Mesenchymal stem cell (in vitro differentiated cells and primary cell): ENCODE data around the gene MED12L.

Experiments
- DNase-seq: peaks from one replicate; pipeline ENCODE4 v3.0.0-alpha.2; 2013
- H2AFZ ChIP-seq: one replicate; pipeline ENCODE4 v1.6.1; 2013; ENCODE audit warnings: low read depth, mild to moderate bottlenecking, control low read depth, inconsistent platforms, low read length, moderate library complexity
- H2AK5ac ChIP-seq: 2 replicates; pipeline ENCODE4 v1.6.1; 2013; ENCODE audit warnings: low read length, moderate library complexity, mild to moderate bottlenecking, inconsistent platforms; ENCODE audit not compliant: severe bottlenecking
- H2BK120ac ChIP-seq: one replicate; pipeline ENCODE4 v1.6.1; 2013; ENCODE audit warnings: low read depth, mild to moderate bottlenecking, inconsistent platforms, low read length, moderate library complexity
- H2BK12ac ChIP-seq, 2 experiments: one replicate each; pipeline ENCODE4 v1.6.1; 2013; ENCODE audit warnings: inconsistent platforms in 2 of 2, low read length in 2 of 2, mild to moderate bottlenecking in 2 of 2, moderate library complexity in 2 of 2, control low read depth in 1 of 2
- H2BK15ac ChIP-seq: one replicate; pipeline ENCODE4 v1.6.1; 2013; ENCODE audit warnings: mild to moderate bottlenecking, low read depth, inconsistent platforms; ENCODE audit not compliant: poor library complexity, severe bottlenecking
- H2BK5ac ChIP-seq: 2 replicates; pipeline ENCODE4 v1.6.1; 2013; ENCODE audit warnings: low read depth, mild to moderate bottlenecking, low read length, control low read depth, inconsistent platforms; ENCODE audit not compliant: poor library complexity, severe bottlenecking
- H3K14ac ChIP-seq, 2 experiments: one replicate each; pipeline ENCODE4 v1.6.1; 2013; ENCODE audit warnings: inconsistent platforms in 2 of 2, low read length in 2 of 2, control low read depth in 1 of 2, mild to moderate bottlenecking in 1 of 2, moderate library complexity in 1 of 2
- H3K18ac ChIP-seq, 2 experiments: one replicate each; pipeline ENCODE4 v1.6.1; 2013; ENCODE audit warnings: inconsistent platforms in 2 of 2, low read length in 2 of 2, control low read depth in 1 of 2, low read depth in 1 of 2, mild to moderate bottlenecking in 1 of 2
- H3K23ac ChIP-seq, 2 experiments: one replicate each; pipeline ENCODE4 v1.6.1; 2013; ENCODE audit warnings: inconsistent platforms in 2 of 2, low read length in 2 of 2, mild to moderate bottlenecking in 2 of 2, moderate library complexity in 2 of 2, control low read depth in 1 of 2
- H3K27ac ChIP-seq: 2 replicates; pipeline ENCODE4 v1.5.1; 2013; ENCODE audit warnings: mild to moderate bottlenecking, moderate library complexity, low read length, control low read depth, inconsistent platforms; ENCODE audit not compliant: poor library complexity, severe bottlenecking
- H3K27me3 ChIP-seq, 2 experiments: 2 replicates each; pipeline versions ENCODE4 v1.6.1 to v1.7.0; 2013; ENCODE audit warnings: low read length in 2 of 2, mild to moderate bottlenecking in 2 of 2, moderate library complexity in 2 of 2, control low read depth in 1 of 2, inconsistent platforms in 1 of 2; ENCODE audit not compliant: control insufficient read depth in 1 of 2, insufficient read depth in 1 of 2
- H3K36me3 ChIP-seq, 2 experiments: 2 replicates each; pipeline versions ENCODE4 v1.6.1 to v1.7.0; 2013; ENCODE audit warnings: low read length in 2 of 2, control low read depth in 1 of 2, inconsistent platforms in 1 of 2, low read depth in 1 of 2, mild to moderate bottlenecking in 1 of 2; ENCODE audit not compliant: insufficient read depth in 2 of 2, control insufficient read depth in 1 of 2
- H3K4ac ChIP-seq, 2 experiments: one replicate each; pipeline ENCODE4 v1.6.1; 2013; ENCODE audit warnings: inconsistent platforms in 2 of 2, low read length in 2 of 2, mild to moderate bottlenecking in 2 of 2, moderate library complexity in 2 of 2, control low read depth in 1 of 2, low read depth in 1 of 2
- H3K4me1 ChIP-seq: 2 replicates; pipeline ENCODE4 v1.6.1; 2013; ENCODE audit warnings: low read depth, low read length, control low read depth; ENCODE audit not compliant: control insufficient read depth, insufficient read depth
- H3K4me2 ChIP-seq: 2 replicates; pipeline ENCODE4 v1.6.1; 2013; ENCODE audit warnings: low read length, mild to moderate bottlenecking, inconsistent platforms; ENCODE audit not compliant: poor library complexity, severe bottlenecking
- H3K4me3 ChIP-seq, 2 experiments: 2 replicates each; pipeline versions ENCODE4 v1.5.1 to v1.7.0; 2013; ENCODE audit warnings: low read length in 2 of 2, mild to moderate bottlenecking in 2 of 2, control low read depth in 1 of 2, low read depth in 1 of 2; ENCODE audit not compliant: insufficient read depth in 1 of 2
- H3K79me1 ChIP-seq: replicated peaks from 2 replicates; pipeline ENCODE4 v1.6.1; 2013; ENCODE audit warnings: mild to moderate bottlenecking, control low read depth, low read length, inconsistent platforms; ENCODE audit not compliant: poor library complexity, severe bottlenecking
- H3K9ac ChIP-seq: 2 replicates; pipeline ENCODE4 v1.7.0; 2013; ENCODE audit warnings: mild to moderate bottlenecking, low read length, moderate library complexity
- H3K9me3 ChIP-seq: 2 replicates; pipeline ENCODE4 v1.7.0; 2013; ENCODE audit warnings: mild to moderate bottlenecking, low read length; ENCODE audit not compliant: control insufficient read depth
- H4K8ac ChIP-seq: one replicate; pipeline ENCODE4 v1.6.1; 2013; ENCODE audit warnings: inconsistent platforms, mild to moderate bottlenecking, low read length, moderate library complexity
- H4K91ac ChIP-seq: one replicate; pipeline ENCODE4 v1.6.1; 2013; ENCODE audit warnings: mild to moderate bottlenecking, low read length, inconsistent platforms
- WGBS: methylation state at CpG from one replicate; pipeline ENCODE4 v1.1.7; 2013; ENCODE audit warnings: mixed read lengths; 5-methylcytosine and 5-hydroxymethylcytosine counted together

Gene MED12L

DNA sequence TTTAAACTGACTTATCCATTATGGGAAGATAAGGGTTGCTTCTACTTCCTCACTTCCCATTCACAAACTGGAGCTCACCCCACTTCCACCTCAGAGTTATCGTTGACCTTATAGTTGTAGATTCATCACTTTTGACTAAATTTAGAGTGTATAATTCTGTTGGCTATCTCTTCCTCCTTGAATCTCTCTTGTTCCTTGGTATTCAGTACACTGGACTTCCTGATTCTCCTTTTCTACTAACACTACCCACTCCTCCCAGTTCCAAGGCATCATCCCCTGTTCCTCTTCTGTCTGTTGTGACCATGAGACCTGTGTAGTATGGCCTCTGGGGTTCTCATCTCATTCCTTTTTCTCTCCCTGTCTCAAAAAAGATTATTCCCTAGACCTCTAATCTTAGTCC lies 237.0 kb downstream of the MED12L start:
- Histone ChIP-seq H3K14ac (no peak overlapping the region), H2AK5ac (no peak overlapping the region), H3K4me3 (no peak overlapping the region), H2AFZ (no peak overlapping the region), H3K9me3 (no peaks in the 10 kb centered on the region), H3K4me1 (no peaks in the 10 kb centered on the region), H3K9ac (no peak overlapping the region), H3K4ac (no peak overlapping the region), H2BK15ac (no peak overlapping the region), H3K23ac (no peak overlapping the region), H2BK12ac (no peak overlapping the region), H4K8ac (no peak overlapping the region), H2BK5ac (no peak overlapping the region), H3K79me1 (no peaks in the 10 kb centered on the region), H3K18ac (no peak overlapping the region), H3K27ac (no peak overlapping the region), H3K27me3 (no peaks in the 10 kb centered on the region), H3K36me3 (no peaks in the 10 kb centered on the region), H4K91ac (no peak overlapping the region), H3K4me2 (no peak overlapping the region), H2BK120ac (no peak overlapping the region)
- no peak for DNase-seq
- no CpG with 5 or more reads among the region's 1 CpG for WGBS

DNA sequence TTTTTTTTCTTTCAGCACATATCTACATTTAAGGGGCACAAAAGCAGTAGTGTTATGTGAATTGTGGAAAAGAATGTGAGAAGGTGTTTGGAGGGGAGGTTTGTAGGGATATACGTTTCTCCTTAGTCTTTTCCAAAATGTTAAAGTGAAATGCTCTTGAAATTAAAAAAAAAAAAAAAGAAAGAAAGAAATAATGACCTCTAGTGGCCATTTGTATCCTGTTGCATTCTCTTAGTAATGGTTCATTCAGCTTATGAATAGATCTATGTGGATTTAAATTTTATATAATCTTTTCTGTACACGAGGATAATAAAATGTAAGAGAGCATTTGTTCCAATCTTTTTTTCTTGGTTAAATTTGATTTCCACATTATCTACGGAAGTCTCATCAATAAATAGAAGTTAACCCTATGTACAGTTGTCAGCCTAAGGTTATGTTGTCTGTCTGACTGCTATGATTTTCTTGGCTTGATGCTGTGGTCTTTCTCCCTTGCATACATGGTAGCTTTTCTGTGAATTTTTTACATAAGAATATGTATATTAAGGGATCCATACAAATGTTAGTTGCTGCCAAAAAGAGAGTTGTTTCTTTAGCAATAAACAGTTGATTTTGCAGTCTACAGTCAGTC lies 242.2 kb downstream of the MED12L start:
- H3K9ac ChIP-seq: peak overlapping the region; percentile 47
- H3K4ac ChIP-seq: no peak overlapping the region
- H3K4me1 ChIP-seq: peaks cover 1% of the 10 kb centered on the region
- no peak overlapping the region for H2BK12ac ChIP-seq
- no peak overlapping the region for H3K4me2 ChIP-seq
- H2BK15ac ChIP-seq: no peak overlapping the region
- no peak overlapping the region for H3K14ac ChIP-seq
- no peak overlapping the region for H2BK120ac ChIP-seq
- H2AFZ ChIP-seq: no peak overlapping the region
- H4K91ac ChIP-seq: no peak overlapping the region
- DNase-seq: peak; percentile 33
- H4K8ac ChIP-seq: no peak overlapping the region
- no peaks in the 10 kb centered on the region for H3K9me3 ChIP-seq
- H3K18ac ChIP-seq: no peak overlapping the region
- H3K27me3 ChIP-seq: no peaks in the 10 kb centered on the region
- H3K36me3 ChIP-seq: no peaks in the 10 kb centered on the region
- H2AK5ac ChIP-seq: no peak overlapping the region
- H3K4me3 ChIP-seq: no peak overlapping the region
- H3K27ac ChIP-seq: no peak overlapping the region
- no peak overlapping the region for H2BK5ac ChIP-seq
- no peak overlapping the region for H3K23ac ChIP-seq
- no CpG with 5 or more reads among the region's 3 CpGs for WGBS
- no peaks in the 10 kb centered on the region for H3K79me1 ChIP-seq

DNA sequence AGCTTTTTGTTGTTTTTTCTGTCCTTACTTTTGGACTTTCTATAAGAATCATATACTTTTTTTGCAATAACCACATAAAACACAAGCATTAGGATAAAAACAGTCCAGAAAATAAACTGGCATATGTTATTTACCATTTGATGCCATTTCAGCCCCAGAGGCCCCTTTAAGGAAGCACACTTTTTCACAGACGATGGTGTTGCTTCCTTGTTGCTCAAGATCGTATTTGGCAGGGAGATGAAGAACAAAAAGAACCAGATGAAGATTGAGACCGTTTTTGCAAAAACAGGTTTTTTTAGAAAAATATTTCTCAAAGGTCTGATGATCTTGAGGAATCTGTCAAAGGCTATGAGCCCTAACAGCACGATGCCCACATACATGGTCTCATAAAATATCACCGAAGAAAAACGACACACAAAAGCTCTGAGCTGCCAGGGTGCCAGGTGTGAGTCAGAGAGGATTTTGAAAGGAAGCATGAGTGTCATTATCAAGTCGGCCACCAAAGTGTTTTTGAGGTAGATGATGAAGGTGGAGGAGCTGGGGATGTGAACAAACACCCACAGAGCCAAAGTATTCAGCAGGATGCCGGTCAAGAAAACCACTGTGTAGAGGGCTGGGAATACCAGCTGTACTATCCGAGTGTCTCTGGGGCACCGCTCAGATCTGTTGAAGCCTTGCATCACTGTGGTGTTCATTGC lies 243.0 kb downstream of the MED12L start:
- peak overlapping the region; percentile 19 for H3K4me2 ChIP-seq
- no peak overlapping the region for H2AFZ ChIP-seq
- no peak overlapping the region for H2BK5ac ChIP-seq
- H3K18ac ChIP-seq: no peak overlapping the region
- peak overlapping the region; percentile 47 for H3K9ac ChIP-seq
- peak overlapping the region in 1 of 2 experiments; percentile 34 for H3K4me3 ChIP-seq
- no peak overlapping the region for H3K14ac ChIP-seq
- H4K8ac ChIP-seq: no peak overlapping the region
- 89% methylated on average over 10 of the region's 10 CpGs for WGBS
- no peak overlapping the region for H3K23ac ChIP-seq
- H3K4me1 ChIP-seq: peaks cover 1% of the 10 kb centered on the region
- no peak overlapping the region for H2AK5ac ChIP-seq
- no peak overlapping the region for H4K91ac ChIP-seq
- no peaks in the 10 kb centered on the region for H3K9me3 ChIP-seq
- no peak overlapping the region for H2BK15ac ChIP-seq
- H2BK120ac ChIP-seq: no peak overlapping the region
- no peak overlapping the region for H3K4ac ChIP-seq
- H3K36me3 ChIP-seq: no peaks in the 10 kb centered on the region
- no peaks in the 10 kb centered on the region for H3K79me1 ChIP-seq
- DNase-seq: no peak
- peak overlapping the region; percentile 62 for H3K27ac ChIP-seq
- H3K27me3 ChIP-seq: no peaks in the 10 kb centered on the region
- no peak overlapping the region for H2BK12ac ChIP-seq

DNA sequence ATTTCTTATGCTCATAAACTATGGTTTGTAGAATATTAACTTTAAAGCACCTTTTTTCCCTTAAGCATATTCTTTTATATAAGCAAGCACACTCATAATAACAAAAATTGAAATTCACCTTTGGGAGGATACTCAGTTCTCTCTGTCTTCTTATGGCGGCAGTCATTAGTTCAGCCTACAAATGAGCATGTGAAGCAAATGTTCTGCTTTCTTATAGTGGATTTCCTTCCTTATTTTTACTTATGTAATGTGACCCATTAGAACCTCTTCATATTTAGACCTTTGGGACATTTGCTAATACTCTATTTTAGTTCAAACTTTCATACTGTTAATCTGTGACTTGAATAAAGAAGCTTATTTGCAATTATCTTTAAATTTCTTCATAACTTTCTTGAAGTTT lies 243.9 kb downstream of the MED12L start, which contains the start of gene P2RY13:
P2RY13 (minus strand) TSS at position 187 of the 400 bp plus-strand sequence; CDS start at position 166, 21 bp downstream.
- Histone ChIP-seq H2BK5ac (no peak within 1 kb of the TSS), H3K9me3 (no peaks in the 10 kb centered on the region), H3K18ac (no peak within 1 kb of the TSS), H3K36me3 (no peaks in the 10 kb centered on the region), H3K4me3 (peak within 1 kb of the TSS in 1 of 2 experiments; percentile 34), H4K91ac (no peak within 1 kb of the TSS), H3K79me1 (no peaks in the 10 kb centered on the region), H2AFZ (no peak within 1 kb of the TSS), H4K8ac (no peak within 1 kb of the TSS), H3K4me1 (peaks cover 1% of the 10 kb centered on the region), H3K14ac (no peak within 1 kb of the TSS), H2BK120ac (no peak within 1 kb of the TSS), H2AK5ac (no peak within 1 kb of the TSS), H3K27me3 (no peaks in the 10 kb centered on the region), H3K4ac (no peak within 1 kb of the TSS), H3K4me2 (peak within 1 kb of the TSS; percentile 19), H3K23ac (no peak within 1 kb of the TSS), H3K27ac (peak within 1 kb of the TSS; percentile 62), H3K9ac (peak within 1 kb of the TSS; percentile 47), H2BK15ac (no peak within 1 kb of the TSS), H2BK12ac (no peak within 1 kb of the TSS)
- no peak for DNase-seq
- no CpG with 5 or more reads among the region's 1 CpG for WGBS
